Embryonic facial prominence (tissue), 1 donor: Measurements from ENCODE around the gene UBB.

Source experiments
- DNase-seq: peaks from one replicate; pipeline ENCODE4 v3.0.0-alpha.2; 2016; ENCODE audit errors: extremely low spot score

The UBB gene

GRCh38 chr17:16417896-16418684, 37.2 kb downstream of the UBB start:
- DNase-seq, result no peak

DNA sequence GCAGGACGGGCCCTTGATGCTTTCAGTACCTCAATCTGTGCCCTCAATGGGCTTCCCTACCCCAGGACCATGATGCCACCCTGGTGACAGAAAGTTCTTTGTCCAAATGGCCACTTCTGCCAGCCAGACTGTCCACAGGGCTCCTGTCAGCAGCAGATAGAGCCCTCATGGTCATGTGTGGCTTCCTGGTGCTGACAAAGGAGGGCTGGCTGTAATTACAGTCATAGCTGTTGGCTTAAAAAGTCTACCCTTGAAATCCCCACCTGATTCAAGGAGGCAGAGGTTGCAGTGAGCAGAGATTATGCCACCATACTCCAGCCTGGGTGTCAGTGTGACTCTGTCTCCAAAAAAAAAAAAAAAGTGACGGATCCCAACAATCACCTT, 37.8 kb downstream of the UBB start:
- DNase-seq, result no peak

GRCh38 chr17:16419074-16419928, 38.4 kb downstream of the UBB start:
- no peak for DNase-seq

GRCh38 chr17:16419929-16420271, 39.0 kb downstream of the UBB start:
- DNase-seq, result no peak

DNA sequence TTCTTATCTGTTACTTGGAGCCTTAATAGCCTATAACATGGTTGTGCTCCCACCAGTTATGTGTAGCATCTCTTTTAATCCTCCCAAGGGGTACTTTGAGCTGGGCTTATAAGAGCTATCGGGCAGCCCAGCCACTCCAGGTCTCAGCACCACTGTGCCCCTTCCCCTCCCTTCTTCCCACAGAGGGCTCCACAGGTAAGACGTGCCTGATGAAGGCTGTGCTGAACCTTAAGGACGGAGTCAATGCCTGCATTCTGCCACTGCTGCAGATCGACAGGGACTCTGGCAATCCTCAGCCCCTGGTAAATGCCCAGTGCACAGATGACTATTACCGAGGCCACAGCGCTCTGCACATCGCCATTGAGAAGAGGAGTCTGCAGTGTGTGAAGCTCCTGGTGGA, 41.5 kb downstream of the UBB start:
- no peak for DNase-seq

DNA sequence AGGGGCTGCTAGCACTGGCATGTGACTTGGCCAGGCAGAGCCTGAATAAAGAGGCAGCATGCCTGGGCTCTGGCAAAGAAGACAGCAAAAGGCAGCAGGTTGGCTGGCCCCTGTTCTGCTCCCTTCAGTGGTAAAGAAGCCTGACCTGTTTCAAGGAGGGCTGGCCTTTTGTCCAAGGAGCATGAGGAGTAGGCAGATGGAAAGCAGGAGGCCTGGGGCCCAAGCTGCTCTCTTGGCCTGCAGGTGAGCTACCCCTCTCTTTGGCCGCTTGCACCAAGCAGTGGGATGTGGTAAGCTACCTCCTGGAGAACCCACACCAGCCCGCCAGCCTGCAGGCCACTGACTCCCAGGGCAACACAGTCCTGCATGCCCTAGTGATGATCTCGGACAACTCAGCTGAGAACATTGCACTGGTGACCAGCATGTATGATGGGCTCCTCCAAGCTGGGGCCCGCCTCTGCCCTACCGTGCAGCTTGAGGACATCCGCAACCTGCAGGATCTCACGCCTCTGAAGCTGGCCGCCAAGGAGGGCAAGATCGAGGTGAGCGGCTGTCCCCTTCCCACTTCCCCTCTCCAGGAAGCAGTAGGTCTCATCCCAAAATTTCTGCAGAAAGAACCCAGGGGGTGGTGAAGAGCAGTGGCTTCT, 42.5 kb downstream of the UBB start:
- no peak for DNase-seq

GRCh38 chr17:16425202-16425601, 44.3 kb downstream of the UBB start:
- DNase-seq, result no peak

GRCh38 chr17:16425698-16426659, 45.1 kb downstream of the UBB start:
- DNase-seq, result no peak

- no peak for DNase-seq
These were observed 46.1 kb downstream of the UBB start for GRCh38 chr17:16427020-16427419.

GRCh38 chr17:16428098-16428882, 47.4 kb downstream of the UBB start:
- DNase-seq, result no peak

DNA sequence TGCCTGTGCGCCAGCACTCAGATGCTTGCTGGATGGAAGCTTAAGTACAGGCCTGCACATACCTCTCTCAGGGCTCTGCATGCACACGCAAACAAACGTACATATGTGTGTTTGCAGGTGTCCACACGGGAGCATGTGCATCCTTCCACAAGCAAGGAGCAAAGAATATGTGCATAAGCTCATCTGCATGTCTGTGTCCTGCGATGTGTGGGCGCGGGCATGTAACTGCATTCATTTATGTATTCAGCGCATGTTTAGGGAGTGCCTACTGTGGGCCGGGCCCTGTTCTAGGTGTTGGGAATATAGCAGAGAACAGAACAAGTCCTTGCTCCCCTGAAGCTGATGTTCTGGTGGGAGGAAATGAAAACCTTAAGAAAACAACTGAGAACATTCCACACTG, 48.2 kb downstream of the UBB start:
- no peak for DNase-seq

DNA sequence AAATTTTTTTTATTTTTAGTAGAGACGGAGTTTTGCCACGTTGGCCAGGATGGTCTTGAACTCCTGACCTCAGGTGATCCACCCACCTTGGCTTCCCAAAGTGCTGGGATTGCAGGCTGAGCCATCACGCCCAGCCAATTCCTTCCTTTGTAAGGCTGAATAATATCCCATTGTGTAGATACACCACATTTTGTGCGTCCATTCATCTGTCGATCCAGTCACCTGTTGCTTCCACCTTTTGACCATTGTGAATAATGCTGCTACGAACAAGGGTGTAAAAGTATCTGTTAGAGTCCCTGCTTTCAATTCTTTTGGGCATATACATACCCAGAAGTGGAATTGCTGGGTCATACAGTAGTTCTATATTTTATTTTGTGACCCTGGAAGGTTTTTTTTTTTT, 49.8 kb downstream of the UBB start:
- no peak for DNase-seq

DNA sequence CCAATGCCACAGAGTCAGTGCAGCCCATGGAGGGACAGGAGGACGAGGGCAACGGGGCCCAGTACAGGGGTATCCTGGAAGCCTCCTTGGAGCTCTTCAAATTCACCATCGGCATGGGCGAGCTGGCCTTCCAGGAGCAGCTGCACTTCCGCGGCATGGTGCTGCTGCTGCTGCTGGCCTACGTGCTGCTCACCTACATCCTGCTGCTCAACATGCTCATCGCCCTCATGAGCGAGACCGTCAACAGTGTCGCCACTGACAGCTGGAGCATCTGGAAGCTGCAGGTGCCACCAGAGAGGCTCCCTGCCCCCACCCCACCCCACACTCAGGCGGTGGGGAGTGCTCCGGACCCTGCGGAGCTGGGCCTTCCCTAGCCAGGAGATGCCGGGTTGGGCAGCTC, 51.1 kb downstream of the UBB start:
- no peak for DNase-seq
